GM20000 (cell line): Measurements from ENCODE around the gene ASTN2.

ENCODE experiments used
- DNase-seq: peaks from one replicate; pipeline ENCODE4 v3.0.0; 2012; ENCODE audit warnings: low spot score
- TF ChIP-seq, protein P1 (sequence below): IDR thresholded peaks from 2 replicates; pipeline ENCODE4 v1.5.1; 2012; ENCODE audit warnings: mild to moderate bottlenecking, control low read depth; ENCODE audit errors: extremely low read depth, missing control alignments

Gene ASTN2

DNA sequence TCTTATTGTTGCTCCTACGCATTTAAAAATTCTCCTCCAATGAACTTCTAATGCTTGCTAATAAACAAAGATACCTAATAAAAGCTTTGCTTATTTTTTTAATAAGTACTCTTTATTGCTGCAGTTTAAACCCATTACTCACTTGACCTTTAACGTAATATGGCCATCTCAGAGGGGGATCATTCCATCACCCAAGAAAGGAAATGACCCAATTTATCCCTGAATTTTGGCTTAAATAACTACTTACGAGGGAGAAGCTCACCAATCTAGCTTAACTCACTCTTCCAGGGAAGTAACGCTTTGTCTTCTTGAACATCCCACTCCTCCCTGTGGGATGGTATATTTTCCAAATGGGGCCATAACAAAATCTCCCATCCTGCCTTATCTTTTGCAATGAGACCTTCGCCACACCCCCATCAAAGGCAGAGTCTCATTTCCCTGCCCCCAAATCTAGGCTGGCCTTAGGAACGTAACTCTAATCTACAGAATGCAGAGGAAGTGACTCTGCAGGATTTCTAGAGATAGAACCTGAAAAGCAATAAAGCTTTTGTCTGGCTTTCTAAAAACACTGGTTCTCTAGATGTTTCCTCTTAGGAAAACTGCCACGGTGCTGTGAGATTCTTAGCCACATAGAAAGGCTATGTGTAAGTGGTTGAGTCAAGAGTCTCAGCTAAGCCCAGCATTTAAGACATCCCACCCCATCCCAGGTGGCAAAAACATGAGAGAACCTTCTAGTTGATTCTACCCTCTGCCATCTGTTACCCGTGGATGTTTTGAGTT is 310.0 kb downstream of the ASTN2 start:
- TF ChIP-seq, protein P1, sequence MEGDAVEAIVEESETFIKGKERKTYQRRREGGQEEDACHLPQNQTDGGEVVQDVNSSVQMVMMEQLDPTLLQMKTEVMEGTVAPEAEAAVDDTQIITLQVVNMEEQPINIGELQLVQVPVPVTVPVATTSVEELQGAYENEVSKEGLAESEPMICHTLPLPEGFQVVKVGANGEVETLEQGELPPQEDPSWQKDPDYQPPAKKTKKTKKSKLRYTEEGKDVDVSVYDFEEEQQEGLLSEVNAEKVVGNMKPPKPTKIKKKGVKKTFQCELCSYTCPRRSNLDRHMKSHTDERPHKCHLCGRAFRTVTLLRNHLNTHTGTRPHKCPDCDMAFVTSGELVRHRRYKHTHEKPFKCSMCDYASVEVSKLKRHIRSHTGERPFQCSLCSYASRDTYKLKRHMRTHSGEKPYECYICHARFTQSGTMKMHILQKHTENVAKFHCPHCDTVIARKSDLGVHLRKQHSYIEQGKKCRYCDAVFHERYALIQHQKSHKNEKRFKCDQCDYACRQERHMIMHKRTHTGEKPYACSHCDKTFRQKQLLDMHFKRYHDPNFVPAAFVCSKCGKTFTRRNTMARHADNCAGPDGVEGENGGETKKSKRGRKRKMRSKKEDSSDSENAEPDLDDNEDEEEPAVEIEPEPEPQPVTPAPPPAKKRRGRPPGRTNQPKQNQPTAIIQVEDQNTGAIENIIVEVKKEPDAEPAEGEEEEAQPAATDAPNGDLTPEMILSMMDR = no peak
- no peak for DNase-seq

DNA sequence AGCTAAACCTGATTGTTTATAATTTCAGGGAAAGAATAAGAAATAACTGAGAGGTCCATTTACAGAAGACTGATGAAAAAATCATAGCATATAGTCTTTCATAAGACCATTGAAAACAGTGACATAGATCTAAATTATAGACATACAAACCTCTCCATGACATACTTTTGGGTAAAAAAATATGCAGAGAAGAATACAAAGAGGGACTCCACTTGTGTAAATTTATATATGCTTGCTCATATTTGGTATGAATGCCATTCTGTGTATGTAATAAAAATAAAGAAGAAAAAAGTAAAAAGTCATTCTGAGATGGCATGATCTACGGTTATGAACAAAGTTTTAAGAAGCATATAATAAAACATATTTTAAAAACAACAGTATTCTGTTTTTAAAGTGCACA is 310.7 kb downstream of the ASTN2 start:
- DNase-seq = no peak
- TF ChIP-seq, protein P1 = no peak

DNA sequence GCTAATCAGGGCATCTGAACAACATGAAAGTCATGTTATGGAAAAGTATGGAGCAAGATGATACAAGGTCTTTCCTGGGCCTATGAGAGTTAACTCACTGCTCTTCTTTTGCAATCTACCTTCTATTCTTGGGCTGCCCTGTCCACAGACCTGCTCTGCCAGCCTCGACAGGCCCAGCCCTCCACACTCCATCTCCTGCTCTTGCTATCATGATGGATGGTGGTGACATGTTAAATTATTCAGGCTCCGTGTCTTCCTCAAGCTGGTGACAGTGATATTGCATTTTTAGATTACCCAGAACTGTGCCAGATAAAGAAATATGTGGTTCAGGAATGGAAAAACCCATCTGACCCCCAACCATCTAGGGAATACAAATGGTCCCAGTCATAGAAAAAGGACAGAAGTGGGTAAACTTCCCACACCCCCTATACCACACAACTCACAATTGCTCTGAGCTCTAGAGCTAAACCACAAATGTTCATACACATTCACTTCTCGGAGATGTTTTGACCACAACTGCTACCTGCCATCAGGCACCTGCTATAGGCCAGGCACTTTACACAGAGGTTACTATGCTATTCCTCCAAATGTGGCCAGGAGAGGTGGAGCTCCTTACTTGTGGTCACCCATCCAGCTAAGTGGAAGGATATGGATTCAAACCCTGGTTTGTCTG is 311.3 kb downstream of the ASTN2 start:
- TF ChIP-seq, protein P1 = no peak
- DNase-seq = no peak

DNA sequence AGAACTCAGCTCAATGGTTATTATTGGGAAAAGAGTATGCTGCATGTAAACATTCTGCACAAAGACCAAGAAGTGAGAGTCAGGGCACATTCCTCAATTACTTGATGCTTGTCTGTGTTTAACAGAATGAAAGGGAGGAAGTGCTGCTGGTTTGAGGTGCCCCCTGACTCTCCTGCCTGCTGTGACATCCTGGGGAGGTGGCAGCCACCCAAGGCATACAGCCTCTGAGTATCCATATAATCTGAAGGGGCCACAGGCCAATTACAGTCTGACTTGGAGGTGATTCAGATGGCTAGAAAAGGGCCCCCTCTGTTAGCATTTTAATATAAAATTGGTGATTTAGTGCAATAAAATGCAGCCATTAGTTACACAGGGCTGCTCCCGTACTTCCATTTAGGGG is 313.8 kb downstream of the ASTN2 start:
- TF ChIP-seq, protein P1 = no peak
- no peak for DNase-seq

DNA sequence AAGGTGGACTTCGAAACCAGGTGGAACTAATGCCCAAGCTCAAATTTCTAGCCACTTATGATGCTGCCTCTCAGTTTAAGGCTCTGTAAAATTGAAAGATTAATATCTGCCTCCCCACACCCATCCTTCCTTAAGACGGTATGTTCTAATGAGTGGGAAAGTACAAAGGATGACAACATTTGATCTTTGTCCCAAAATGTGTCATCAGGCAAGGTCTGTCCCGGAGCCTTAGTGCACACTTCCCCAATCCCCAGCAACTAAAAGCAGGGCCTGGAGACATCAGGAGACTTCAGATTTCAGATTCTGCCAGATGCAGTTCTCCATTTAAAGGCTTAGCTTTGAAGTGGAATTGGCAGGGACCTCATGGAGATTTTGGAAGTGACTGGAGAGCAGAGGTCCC is 316.5 kb downstream of the ASTN2 start:
- TF ChIP-seq, protein P1 = no peak
- no peak for DNase-seq

DNA sequence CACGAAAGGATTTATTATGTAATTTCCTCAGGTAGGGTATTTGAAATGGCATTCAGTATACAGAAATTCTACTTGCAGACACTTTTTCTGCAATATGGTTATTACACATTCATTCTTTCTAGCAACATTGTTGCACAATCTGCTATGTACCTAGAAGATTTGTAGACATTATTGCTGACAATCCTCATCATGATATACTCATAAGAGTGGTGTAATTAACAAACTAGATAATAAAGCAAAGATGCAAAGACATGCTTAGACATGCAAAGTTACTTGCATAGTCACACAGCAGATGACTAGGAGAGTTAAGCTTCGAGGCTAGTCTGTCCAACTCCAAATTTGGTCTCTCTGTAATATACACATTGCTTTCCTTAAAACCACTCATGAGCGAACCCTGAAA is 317.1 kb downstream of the ASTN2 start:
- DNase-seq = no peak
- TF ChIP-seq, protein P1 = no peak

DNA sequence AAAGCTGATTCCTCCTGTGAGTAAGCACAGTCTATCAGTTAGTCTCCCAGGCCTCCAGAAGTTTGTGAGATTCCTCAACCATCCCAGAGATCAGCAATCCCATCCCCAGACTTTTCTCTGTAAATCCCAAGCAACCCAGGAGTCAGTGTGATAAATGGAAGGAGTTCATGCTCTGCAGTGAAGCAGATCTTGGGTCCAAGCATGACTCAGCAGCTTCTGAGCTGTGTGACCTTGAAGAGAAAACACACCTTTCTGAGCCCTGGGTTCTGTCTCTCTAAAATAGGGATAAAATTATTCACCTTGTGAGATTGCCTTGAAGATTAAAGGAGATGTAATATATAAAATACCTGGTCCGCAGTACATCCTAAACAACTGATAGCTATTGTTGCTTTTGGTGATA is 318.7 kb downstream of the ASTN2 start:
- TF ChIP-seq, protein P1 = no peak
- DNase-seq = no peak
